Calu3 (cell line): Measurements from ENCODE around the gene CIB2. TPM values are rescaled to one million over a fixed set of nuclear protein-coding genes. Genes with fewer than 3 reads are reported as not detected.

Source experiments
- BruUV-seq: library from RNA; stranded (reverse); fragments of 400-500 nt; replicated peaks from 2 replicates; lab custom pipeline; 2021; lab: Mats Ljungman, UMichigan
- CTCF ChIA-PET: fragments of 300-600 bp; sonication (Branson Sonifier 250); formaldehyde crosslinking; loops from one replicate; lab custom pipeline; 2022; ENCODE audit warnings: antibody characterized with exemption; lab: Charles Lee
- DNase-seq: peaks from one replicate; pipeline ENCODE4 v3.0.0; 2022
- H3K27ac Mint-ChIP-seq: one replicate; pipeline ENCODE4 v1.8.0; 2022; ENCODE audit warnings: mixed read lengths; ENCODE audit not compliant: unreplicated experiment
- H3K27me3 Mint-ChIP-seq: one replicate; pipeline ENCODE4 v1.8.0; 2022; ENCODE audit warnings: mixed read lengths; ENCODE audit not compliant: unreplicated experiment
- H3K36me3 Mint-ChIP-seq: one replicate; pipeline ENCODE4 v1.8.0; 2022; ENCODE audit warnings: mild to moderate bottlenecking, moderate library complexity, mixed read lengths; ENCODE audit not compliant: insufficient read depth, unreplicated experiment
- H3K4me1 Mint-ChIP-seq: one replicate; pipeline ENCODE4 v1.8.0; 2022; ENCODE audit warnings: mild to moderate bottlenecking, low read depth, mixed read lengths; ENCODE audit not compliant: unreplicated experiment
- H3K4me3 Mint-ChIP-seq: one replicate; pipeline ENCODE4 v1.8.0; 2022; ENCODE audit warnings: mild to moderate bottlenecking, low read depth, moderate library complexity, mixed read lengths; ENCODE audit not compliant: unreplicated experiment
- H3K9me3 Mint-ChIP-seq: one replicate; pipeline ENCODE4 v1.8.0; 2022; ENCODE audit warnings: low read depth, mixed read lengths; ENCODE audit not compliant: unreplicated experiment
- CTCF ChIP-seq: fragments of 200-600 bp; IDR thresholded peaks from one replicate; pipeline ENCODE4 v1.8.0; 2022; ENCODE audit warnings: antibody characterized with exemption; ENCODE audit not compliant: unreplicated experiment
- intact Hi-C: fragments of 100-400 bp; cut with micrococcal nuclease; formaldehyde crosslinking; loops from one replicate; pipeline ENCODE4 v1.10.0; 2022; ENCODE audit not compliant: unreplicated experiment
- total RNA-seq: library from RNA; stranded (reverse); gene quantifications from 2 replicates; pipeline ENCODE4 v1.2.3, GENCODE V29; 2022

CIB2 gene
- total RNA-seq, 1 experiment from 2014 or later: 15.7 TPM

DNA sequence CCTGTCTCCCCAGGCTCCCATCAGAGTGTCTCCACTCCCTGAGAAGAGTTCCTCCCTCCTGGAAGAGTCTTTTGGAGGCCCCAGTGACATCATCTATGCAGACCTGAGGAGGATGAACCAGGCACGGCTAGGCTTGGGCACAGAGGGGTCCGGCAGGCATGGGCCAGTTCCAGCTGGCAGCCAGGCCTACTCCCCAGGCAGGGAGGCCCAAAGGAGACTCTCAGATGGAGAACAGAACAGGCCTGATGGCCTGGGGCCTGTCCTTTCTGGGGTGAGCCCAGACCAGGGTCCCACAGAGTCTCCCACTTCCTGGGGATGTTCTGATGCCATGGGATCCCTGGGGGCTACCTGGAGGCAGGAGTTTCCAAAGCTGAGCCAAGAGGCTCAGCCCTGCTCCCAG lies 30.4 kb downstream of the CIB2 start:
- intact Hi-C loops: no loop called here
- H3K36me3 Mint-ChIP-seq: no peaks in the 10 kb centered on the region
- BruUV-seq: no TSS peak
- no peak for TF ChIP-seq CTCF
- H3K4me1 Mint-ChIP-seq: peaks cover 4% of the 10 kb centered on the region
- H3K27ac Mint-ChIP-seq: no peak overlapping the region
- no peak for DNase-seq
- H3K9me3 Mint-ChIP-seq: no peaks in the 10 kb centered on the region
- H3K27me3 Mint-ChIP-seq: no peaks in the 10 kb centered on the region
- H3K4me3 Mint-ChIP-seq: no peak overlapping the region
- CTCF ChIA-PET: interaction anchor here (0.6 to 1.0 kb wide), 3 partner anchors 30 to 199 kb away, joined by 3 to 5 read pairs (median 3); partner anchors contain the start of genes CIB2 and SKIC8

DNA sequence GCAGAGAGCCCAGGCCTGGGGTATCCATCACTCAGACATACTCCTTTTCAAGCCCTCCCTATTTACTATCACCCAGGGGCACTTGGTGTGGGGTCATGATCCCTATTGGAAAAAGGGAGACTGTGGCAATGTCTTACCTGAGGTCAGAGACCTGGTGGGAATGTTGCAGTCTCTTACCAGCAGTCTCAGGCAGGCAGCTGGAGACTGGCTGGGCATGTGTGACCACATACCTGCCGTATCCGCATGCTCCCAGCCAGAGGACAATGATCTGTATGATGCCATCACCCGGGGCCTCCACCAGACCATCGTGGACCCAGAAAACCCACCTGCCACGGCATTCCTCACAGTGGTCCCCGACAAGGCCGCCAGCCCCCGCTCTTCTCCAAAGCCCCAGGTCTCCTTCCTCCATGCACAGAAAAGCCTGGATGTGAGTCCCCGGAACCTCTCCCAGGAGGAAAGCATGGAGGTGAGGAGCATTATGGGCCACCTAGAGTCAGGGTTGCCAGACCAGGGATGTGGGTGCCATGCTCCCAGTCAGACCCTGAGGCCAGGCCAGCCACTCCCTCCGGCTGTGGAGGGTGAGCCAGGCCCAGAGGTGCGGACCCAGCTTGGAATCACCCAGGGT lies 33.0 kb downstream of the CIB2 start:
- no peaks in the 10 kb centered on the region for H3K36me3 Mint-ChIP-seq
- no peaks in the 10 kb centered on the region for H3K9me3 Mint-ChIP-seq
- DNase-seq: no peak
- H3K27ac Mint-ChIP-seq: no peak overlapping the region
- no peaks in the 10 kb centered on the region for H3K4me1 Mint-ChIP-seq
- no TSS peak for BruUV-seq
- intact Hi-C loops: no loop called here
- no peak for TF ChIP-seq CTCF
- CTCF ChIA-PET: interaction anchor here (1.3 kb wide), 1 partner anchor 10 kb away, joined by 3 read pairs; no protein-coding TSS in a partner anchor
- no peak overlapping the region for H3K4me3 Mint-ChIP-seq
- no peaks in the 10 kb centered on the region for H3K27me3 Mint-ChIP-seq

GRCh38 chr15:78097667-78098066 lies 33.6 kb downstream of the CIB2 start:
- Mint-ChIP-seq H3K4me3 (no peak overlapping the region), H3K27me3 (no peaks in the 10 kb centered on the region), H3K27ac (no peak overlapping the region), H3K9me3 (no peaks in the 10 kb centered on the region), H3K36me3 (no peaks in the 10 kb centered on the region), H3K4me1 (no peaks in the 10 kb centered on the region)
- no peak for TF ChIP-seq CTCF
- no peak for DNase-seq
- BruUV-seq: no TSS peak
- CTCF ChIA-PET: interaction anchor here (1.3 kb wide), 1 partner anchor 11 kb away, joined by 3 read pairs; no protein-coding TSS in a partner anchor
- intact Hi-C loops: no loop called here

DNA sequence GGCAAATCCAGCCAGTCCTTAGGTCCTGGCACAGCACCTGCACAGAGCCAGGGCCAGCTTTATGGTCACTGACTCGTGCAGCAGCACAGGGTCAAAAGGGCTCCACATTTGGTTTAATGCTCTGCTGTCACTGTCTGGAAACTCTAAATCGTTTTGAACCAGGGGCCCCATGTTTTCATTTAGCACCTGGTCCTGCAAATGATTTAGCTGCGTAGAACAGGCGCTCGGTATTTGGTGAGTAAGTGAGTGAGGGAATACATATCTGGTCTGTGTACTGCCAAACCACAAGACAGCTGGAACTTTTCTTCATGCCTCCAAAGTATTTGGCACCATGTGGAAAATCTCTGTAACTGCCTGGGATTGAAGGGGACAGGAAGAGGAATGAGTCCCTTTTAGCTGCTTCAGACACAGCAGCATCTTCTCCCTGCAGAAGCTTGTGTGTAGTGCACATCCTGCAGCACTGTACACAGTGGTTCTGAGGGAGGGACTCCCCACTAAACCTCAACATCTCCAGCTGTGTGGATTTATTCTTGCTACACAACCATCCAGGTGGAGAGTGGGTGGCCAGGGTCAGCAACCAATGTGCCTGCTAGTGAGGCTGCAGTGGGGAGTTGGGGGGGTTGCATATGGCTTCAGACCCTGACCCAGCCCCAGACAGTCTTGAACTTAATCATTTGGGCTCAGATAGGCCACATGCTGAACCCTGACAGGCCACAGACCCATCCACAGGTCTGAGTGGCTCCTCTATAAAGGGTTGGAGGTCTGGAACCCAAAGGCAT lies 37.8 kb downstream of the CIB2 start:
- intact Hi-C loops: no loop called here
- Mint-ChIP-seq H3K27me3 (no peaks in the 10 kb centered on the region), H3K27ac (no peak overlapping the region), H3K9me3 (no peaks in the 10 kb centered on the region), H3K36me3 (no peaks in the 10 kb centered on the region), H3K4me3 (no peak overlapping the region), H3K4me1 (peaks cover 6% of the 10 kb centered on the region)
- no TSS peak for BruUV-seq
- TF ChIP-seq CTCF: no peak
- CTCF ChIA-PET: no interaction called here
- no peak for DNase-seq
